K562 (cell line): ENCODE data around the gene SNRNP70. TPM values are rescaled to one million over a fixed set of nuclear protein-coding genes. Genes with fewer than 3 reads are reported as not detected.
A peak's percentile ranks its signal among the peaks of the same experiment; 100 is the strongest.

Source experiments
- BRD9 ChIP-seq: fragments of 450-650 bp; IDR thresholded peaks from 2 replicates; pipeline ENCODE4 v1.6.1; 2018; ENCODE audit warnings: low read depth; ENCODE audit not compliant: partially characterized antibody
- EHMT2 ChIP-seq: fragments of 450-650 bp; IDR thresholded peaks from 2 replicates; pipeline ENCODE4 v1.6.1; 2018; ENCODE audit warnings: antibody characterized with exemption
- ETS2 ChIP-seq: IDR thresholded peaks from 2 replicates; pipeline ENCODE4 v1.6.1; 2016; ENCODE audit warnings: borderline replicate concordance, missing genetic modification characterization, mild to moderate bottlenecking, moderate library complexity, missing compliant biosample characterization; ENCODE audit not compliant: poor library complexity, severe bottlenecking
- HNRNPUL1 ChIP-seq: fragments of 200-400 bp; formaldehyde crosslinking; IDR thresholded peaks from 2 replicates; pipeline ENCODE4 v1.6.1; 2017; ENCODE audit warnings: low read length
- KDM2B ChIP-seq: fragments of 250-450 bp; sonication (Bioruptor Pico); IDR thresholded peaks from 2 replicates; pipeline ENCODE4 v1.8.0; 2021; ENCODE audit warnings: mild to moderate bottlenecking, moderate library complexity
- POLR2AphosphoS5 ChIP-seq: IDR thresholded peaks from 2 replicates; pipeline ENCODE4 v1.6.1; 2011; ENCODE audit warnings: mild to moderate bottlenecking, low read depth, low read length, moderate library complexity; ENCODE audit not compliant: control insufficient read depth, insufficient read depth
- PPARD ChIP-seq: fragments of 250-450 bp; sonication (Bioruptor Pico); IDR thresholded peaks from 2 replicates; pipeline ENCODE4 v1.8.0; 2022; ENCODE audit warnings: inconsistent platforms, mild to moderate bottlenecking, moderate library complexity
- PURB ChIP-seq: sonication (generic); formaldehyde crosslinking; IDR thresholded peaks from 2 replicates; pipeline ENCODE4 v1.9.0; 2021; ENCODE audit warnings: low read depth, mild to moderate bottlenecking, missing genetic modification reagents
- SMAD4 ChIP-seq: fragments of 250-450 bp; sonication (Bioruptor Pico); conservative IDR thresholded peaks from 2 replicates; pipeline ENCODE4 v1.8.0; 2021; ENCODE audit warnings: inconsistent platforms, mild to moderate bottlenecking, moderate library complexity
- ZNF695 ChIP-seq: fragments of 450-650 bp; formaldehyde crosslinking; IDR thresholded peaks from 2 replicates; pipeline ENCODE4 v1.4.0; 2020; ENCODE audit warnings: mild to moderate bottlenecking, moderate library complexity
- ZNF75A ChIP-seq: fragments of 450-650 bp; formaldehyde crosslinking; IDR thresholded peaks from 2 replicates; pipeline ENCODE4 v1.4.0; 2020; ENCODE audit warnings: mild to moderate bottlenecking
- polyA plus RNA-seq, 8 experiments: library from polyadenylated mRNA; depleted of rRNA in 4 of 8; stranded (reverse) in 5 of 8; unstranded in 3 of 8; fragments of >200 nt; fragmentation: Nextera tagmentation in 2 of 8; fragmentation: Illumina TruSeq in 1 of 8; extraction: Ambion mirVana in 2 of 8; extraction: Trizol in 1 of 8; gene quantifications; 2 replicates each; pipeline versions ENCODE4 v1.2.1 to v1.2.3, GENCODE V29; 2011 to 2014; ENCODE audit warnings: inconsistent platforms in 1 of 8, missing spikeins in 1 of 8
- total RNA-seq, 7 experiments: library from RNA; depleted of rRNA in 6 of 7; stranded (reverse); fragments of >200 nt in 6 of 7; fragmentation: Illumina TruSeq in 2 of 7; extraction: Trizol in 2 of 7; gene quantifications; 2 replicates each; pipeline versions ENCODE4 v1.2.1 to v1.2.3, GENCODE V29; 2011 to 2021; ENCODE audit warnings: low replicate concordance in 1 of 7
- TF ChIP-seq, protein P1 (sequence below): fragments of 250-450 bp; sonication (Bioruptor Pico); IDR thresholded peaks from 2 replicates; pipeline ENCODE4 v1.4.0; 2020
- TF ChIP-seq, protein P2 (sequence below): fragments of 250-450 bp; sonication (Bioruptor Pico); IDR thresholded peaks from 2 replicates; pipeline ENCODE4 v1.4.0; 2020; ENCODE audit warnings: mild to moderate bottlenecking, moderate library complexity
- TF ChIP-seq, protein P3 (sequence below): fragments of 450-650 bp; IDR thresholded peaks from 2 replicates; pipeline ENCODE4 v1.6.1; 2017; ENCODE audit warnings: antibody characterized with exemption
- TF ChIP-seq, protein P4 (sequence below): sonication (generic); formaldehyde crosslinking; IDR thresholded peaks from 2 replicates; pipeline ENCODE4 v1.8.1; 2022; ENCODE audit warnings: missing genetic modification reagents

SNRNP70 gene
- total and polyA plus RNA-seq, 9 of the 15 experiments (the other 6 are each of a cell fraction or from before 2014, with no cell fraction given): 2.8 to 496 (median 136) TPM

DNA sequence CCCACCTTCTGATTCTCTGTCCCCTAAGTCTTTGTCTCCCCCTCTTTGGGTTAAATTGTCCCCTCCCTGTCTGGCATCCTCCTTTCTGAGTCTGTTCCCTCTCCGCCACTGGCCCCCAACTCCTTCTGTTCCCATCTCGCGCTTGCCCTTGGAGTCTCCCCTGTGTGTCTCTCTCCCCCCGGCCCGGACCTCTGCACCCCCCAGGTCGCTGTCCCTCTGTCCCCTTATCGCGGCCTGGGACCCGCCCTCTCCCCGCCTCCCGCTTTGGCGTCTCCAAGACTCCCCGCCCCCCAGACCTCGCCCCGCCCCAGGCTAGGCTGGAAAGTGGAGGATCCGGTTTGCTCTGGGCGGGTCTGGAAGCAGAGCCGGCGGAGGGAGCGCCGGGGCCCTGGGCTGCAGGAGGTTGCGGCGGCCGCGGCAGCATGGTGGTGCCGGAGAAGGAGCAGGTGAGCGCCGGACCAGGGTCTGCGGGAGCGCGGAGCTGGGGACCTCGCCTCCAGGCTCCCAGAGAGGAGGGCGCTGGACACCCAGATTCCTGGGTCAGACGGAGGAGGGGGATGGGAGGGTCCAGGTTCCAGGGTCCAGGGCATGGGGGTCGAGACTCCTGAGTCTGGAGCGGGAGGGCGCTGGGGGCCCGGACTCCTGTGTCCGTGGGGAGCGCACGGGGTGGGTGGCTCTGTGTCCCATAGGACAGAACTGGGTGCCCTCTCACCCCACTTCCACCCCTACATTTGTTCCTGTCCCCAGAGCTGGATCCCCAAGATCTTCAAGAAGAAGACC, 72.4 kb downstream of the SNRNP70 start, which contains the start of gene TRPM4 (continued):
- TF ChIP-seq, protein P1, sequence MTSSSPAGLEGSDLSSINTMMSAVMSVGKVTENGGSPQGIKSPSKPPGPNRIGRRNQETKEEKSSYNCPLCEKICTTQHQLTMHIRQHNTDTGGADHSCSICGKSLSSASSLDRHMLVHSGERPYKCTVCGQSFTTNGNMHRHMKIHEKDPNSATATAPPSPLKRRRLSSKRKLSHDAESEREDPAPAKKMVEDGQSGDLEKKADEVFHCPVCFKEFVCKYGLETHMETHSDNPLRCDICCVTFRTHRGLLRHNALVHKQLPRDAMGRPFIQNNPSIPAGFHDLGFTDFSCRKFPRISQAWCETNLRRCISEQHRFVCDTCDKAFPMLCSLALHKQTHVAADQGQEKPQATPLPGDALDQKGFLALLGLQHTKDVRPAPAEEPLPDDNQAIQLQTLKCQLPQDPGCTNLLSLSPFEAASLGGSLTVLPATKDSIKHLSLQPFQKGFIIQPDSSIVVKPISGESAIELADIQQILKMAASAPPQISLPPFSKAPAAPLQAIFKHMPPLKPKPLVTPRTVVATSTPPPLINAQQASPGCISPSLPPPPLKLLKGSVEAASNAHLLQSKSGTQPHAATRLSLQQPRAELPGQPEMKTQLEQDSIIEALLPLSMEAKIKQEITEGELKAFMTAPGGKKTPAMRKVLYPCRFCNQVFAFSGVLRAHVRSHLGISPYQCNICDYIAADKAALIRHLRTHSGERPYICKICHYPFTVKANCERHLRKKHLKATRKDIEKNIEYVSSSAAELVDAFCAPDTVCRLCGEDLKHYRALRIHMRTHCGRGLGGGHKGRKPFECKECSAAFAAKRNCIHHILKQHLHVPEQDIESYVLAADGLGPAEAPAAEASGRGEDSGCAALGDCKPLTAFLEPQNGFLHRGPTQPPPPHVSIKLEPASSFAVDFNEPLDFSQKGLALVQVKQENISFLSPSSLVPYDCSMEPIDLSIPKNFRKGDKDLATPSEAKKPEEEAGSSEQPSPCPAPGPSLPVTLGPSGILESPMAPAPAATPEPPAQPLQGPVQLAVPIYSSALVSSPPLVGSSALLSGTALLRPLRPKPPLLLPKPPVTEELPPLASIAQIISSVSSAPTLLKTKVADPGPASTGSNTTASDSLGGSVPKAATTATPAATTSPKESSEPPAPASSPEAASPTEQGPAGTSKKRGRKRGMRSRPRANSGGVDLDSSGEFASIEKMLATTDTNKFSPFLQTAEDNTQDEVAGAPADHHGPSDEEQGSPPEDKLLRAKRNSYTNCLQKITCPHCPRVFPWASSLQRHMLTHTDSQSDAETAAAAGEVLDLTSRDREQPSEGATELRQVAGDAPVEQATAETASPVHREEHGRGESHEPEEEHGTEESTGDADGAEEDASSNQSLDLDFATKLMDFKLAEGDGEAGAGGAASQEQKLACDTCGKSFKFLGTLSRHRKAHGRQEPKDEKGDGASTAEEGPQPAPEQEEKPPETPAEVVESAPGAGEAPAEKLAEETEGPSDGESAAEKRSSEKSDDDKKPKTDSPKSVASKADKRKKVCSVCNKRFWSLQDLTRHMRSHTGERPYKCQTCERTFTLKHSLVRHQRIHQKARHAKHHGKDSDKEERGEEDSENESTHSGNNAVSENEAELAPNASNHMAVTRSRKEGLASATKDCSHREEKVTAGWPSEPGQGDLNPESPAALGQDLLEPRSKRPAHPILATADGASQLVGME (CRISPR knock-in tag): 0 out of 2 replicates have a peak, but pooled peaks have one; percentile 32
- peak; percentile 50 for TF ChIP-seq BRD9
- TF ChIP-seq, protein P2, sequence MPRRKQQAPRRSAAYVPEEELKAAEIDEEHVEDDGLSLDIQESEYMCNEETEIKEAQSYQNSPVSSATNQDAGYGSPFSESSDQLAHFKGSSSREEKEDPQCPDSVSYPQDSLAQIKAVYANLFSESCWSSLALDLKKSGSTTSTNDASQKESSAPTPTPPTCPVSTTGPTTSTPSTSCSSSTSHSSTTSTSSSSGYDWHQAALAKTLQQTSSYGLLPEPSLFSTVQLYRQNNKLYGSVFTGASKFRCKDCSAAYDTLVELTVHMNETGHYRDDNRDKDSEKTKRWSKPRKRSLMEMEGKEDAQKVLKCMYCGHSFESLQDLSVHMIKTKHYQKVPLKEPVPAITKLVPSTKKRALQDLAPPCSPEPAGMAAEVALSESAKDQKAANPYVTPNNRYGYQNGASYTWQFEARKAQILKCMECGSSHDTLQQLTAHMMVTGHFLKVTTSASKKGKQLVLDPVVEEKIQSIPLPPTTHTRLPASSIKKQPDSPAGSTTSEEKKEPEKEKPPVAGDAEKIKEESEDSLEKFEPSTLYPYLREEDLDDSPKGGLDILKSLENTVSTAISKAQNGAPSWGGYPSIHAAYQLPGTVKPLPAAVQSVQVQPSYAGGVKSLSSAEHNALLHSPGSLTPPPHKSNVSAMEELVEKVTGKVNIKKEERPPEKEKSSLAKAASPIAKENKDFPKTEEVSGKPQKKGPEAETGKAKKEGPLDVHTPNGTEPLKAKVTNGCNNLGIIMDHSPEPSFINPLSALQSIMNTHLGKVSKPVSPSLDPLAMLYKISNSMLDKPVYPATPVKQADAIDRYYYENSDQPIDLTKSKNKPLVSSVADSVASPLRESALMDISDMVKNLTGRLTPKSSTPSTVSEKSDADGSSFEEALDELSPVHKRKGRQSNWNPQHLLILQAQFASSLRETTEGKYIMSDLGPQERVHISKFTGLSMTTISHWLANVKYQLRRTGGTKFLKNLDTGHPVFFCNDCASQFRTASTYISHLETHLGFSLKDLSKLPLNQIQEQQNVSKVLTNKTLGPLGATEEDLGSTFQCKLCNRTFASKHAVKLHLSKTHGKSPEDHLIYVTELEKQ: no peak
- 0 out of 2 replicates have a peak, but pooled peaks have one; percentile 33 for TF ChIP-seq KDM2B (CRISPR knock-in tag)
- TF ChIP-seq ETS2 (tag): no peak
- TF ChIP-seq PURB (CRISPR knock-in tag): no peak
- peak; percentile 91 for TF ChIP-seq POLR2AphosphoS5
- TF ChIP-seq, protein P3, sequence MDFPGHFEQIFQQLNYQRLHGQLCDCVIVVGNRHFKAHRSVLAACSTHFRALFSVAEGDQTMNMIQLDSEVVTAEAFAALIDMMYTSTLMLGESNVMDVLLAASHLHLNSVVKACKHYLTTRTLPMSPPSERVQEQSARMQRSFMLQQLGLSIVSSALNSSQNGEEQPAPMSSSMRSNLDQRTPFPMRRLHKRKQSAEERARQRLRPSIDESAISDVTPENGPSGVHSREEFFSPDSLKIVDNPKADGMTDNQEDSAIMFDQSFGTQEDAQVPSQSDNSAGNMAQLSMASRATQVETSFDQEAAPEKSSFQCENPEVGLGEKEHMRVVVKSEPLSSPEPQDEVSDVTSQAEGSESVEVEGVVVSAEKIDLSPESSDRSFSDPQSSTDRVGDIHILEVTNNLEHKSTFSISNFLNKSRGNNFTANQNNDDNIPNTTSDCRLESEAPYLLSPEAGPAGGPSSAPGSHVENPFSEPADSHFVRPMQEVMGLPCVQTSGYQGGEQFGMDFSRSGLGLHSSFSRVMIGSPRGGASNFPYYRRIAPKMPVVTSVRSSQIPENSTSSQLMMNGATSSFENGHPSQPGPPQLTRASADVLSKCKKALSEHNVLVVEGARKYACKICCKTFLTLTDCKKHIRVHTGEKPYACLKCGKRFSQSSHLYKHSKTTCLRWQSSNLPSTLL: no peak
- TF ChIP-seq EHMT2: no peak
- TF ChIP-seq ZNF695: no peak
- no peak for TF ChIP-seq PPARD (CRISPR knock-in tag)
- TF ChIP-seq HNRNPUL1: no peak
- TF ChIP-seq SMAD4 (CRISPR knock-in tag): peak; percentile 70; the same call in 1 of the 2 replicates
- TF ChIP-seq, protein P4, sequence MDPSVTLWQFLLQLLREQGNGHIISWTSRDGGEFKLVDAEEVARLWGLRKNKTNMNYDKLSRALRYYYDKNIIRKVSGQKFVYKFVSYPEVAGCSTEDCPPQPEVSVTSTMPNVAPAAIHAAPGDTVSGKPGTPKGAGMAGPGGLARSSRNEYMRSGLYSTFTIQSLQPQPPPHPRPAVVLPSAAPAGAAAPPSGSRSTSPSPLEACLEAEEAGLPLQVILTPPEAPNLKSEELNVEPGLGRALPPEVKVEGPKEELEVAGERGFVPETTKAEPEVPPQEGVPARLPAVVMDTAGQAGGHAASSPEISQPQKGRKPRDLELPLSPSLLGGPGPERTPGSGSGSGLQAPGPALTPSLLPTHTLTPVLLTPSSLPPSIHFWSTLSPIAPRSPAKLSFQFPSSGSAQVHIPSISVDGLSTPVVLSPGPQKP (CRISPR knock-in tag): no peak
- no peak for TF ChIP-seq ZNF75A (CRISPR knock-in tag)
